HCT116 (cell line): ENCODE data around the gene PPP1R1C.

ENCODE experiments used
- CBX3 ChIP-seq: IDR thresholded peaks from 2 replicates; pipeline ENCODE4 v1.6.1; 2012; ENCODE audit warnings: low read depth
- CEBPB ChIP-seq: IDR thresholded peaks from 2 replicates; pipeline ENCODE4 v1.6.1; 2012; ENCODE audit warnings: low read depth
- EZH2 ChIP-seq: fragments of 200-600 bp; sonication (generic); IDR thresholded peaks from 2 replicates; pipeline ENCODE4 v1.6.1; 2017; ENCODE audit warnings: antibody characterized with exemption, mixed run types
- POLR2A ChIP-seq: IDR thresholded peaks from 2 replicates; pipeline ENCODE4 v1.7.0; 2011; ENCODE audit warnings: borderline replicate concordance; ENCODE audit not compliant: insufficient read depth, insufficient read length; ENCODE audit errors: extremely low read depth
- POLR2AphosphoS5 ChIP-seq: IDR thresholded peaks from 2 replicates; pipeline ENCODE4 v1.6.1; 2011; ENCODE audit warnings: mild to moderate bottlenecking, low read depth, low read length, moderate library complexity
- TF ChIP-seq, protein P1 (sequence below): IDR thresholded peaks from 2 replicates; pipeline ENCODE4 v1.6.1; 2011; ENCODE audit warnings: mild to moderate bottlenecking, low read length, moderate library complexity; ENCODE audit not compliant: insufficient replicate concordance; ENCODE audit errors: extremely low read depth
- TF ChIP-seq, protein P2 (sequence below), 3 experiments: fragments of 200-600 bp in 1 of 3; sonication (generic) in 1 of 3; IDR thresholded peaks in 2 of 3; conservative IDR thresholded peaks in 1 of 3; 2 replicates each; pipeline ENCODE4 v1.5.1; 2012 to 2017; ENCODE audit warnings: low read depth in 2 of 3, low read length in 2 of 3, antibody characterized with exemption in 1 of 3, borderline replicate concordance in 1 of 3, control low read depth in 1 of 3, mild to moderate bottlenecking in 1 of 3, mixed read lengths in 1 of 3, mixed run types in 1 of 3, moderate library complexity in 1 of 3; ENCODE audit not compliant: insufficient read depth in 1 of 3
- TF ChIP-seq, protein P3 (sequence below): IDR thresholded peaks from 2 replicates; pipeline ENCODE4 v1.6.1; 2012; ENCODE audit warnings: low read depth

DNA sequence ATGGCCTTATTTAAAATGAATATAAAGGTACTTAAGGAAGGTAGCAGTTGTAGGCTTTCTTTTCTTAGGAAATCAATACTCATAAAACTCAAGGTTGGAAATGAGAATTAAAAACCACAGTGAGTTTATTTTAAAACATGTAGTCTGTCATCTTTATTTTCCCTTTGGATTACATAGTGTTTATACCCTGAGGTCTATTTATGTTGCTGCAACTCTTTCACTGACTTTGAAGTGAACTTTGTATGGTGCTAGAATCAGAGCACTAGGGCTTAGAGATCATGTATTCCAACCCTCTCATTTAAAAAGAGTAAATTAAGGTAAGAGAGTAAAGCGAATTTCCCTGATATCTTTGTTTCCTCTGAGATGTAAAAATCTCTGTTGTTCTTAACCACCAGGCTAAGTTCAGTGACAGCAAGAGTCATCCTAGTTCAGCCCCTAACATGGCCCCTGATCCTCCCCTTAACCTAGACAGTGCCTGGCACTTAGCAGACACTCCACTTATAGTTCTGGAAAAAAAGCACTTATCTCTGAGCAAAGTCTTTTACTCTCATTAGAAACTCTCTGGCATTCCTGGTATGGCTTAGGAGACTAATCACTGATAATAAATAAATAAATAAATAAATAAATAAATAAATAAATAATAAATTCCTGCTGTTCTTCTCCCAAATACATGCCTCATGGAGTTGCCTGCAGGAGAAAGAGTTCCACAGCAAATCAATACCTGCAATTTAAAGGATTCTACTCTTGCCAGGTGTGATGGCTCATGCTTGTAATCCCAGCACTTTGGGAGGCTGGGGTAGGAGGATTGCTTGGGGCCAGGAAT is 33.0 kb upstream of the PPP1R1C start:
- TF ChIP-seq, protein P1, sequence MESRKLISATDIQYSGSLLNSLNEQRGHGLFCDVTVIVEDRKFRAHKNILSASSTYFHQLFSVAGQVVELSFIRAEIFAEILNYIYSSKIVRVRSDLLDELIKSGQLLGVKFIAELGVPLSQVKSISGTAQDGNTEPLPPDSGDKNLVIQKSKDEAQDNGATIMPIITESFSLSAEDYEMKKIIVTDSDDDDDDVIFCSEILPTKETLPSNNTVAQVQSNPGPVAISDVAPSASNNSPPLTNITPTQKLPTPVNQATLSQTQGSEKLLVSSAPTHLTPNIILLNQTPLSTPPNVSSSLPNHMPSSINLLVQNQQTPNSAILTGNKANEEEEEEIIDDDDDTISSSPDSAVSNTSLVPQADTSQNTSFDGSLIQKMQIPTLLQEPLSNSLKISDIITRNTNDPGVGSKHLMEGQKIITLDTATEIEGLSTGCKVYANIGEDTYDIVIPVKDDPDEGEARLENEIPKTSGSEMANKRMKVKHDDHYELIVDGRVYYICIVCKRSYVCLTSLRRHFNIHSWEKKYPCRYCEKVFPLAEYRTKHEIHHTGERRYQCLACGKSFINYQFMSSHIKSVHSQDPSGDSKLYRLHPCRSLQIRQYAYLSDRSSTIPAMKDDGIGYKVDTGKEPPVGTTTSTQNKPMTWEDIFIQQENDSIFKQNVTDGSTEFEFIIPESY = no peak
- TF ChIP-seq CEBPB (no peak), POLR2A (no peak), EZH2 (no peak), CBX3 (no peak), POLR2AphosphoS5 (no peak)
- TF ChIP-seq, protein P2, sequence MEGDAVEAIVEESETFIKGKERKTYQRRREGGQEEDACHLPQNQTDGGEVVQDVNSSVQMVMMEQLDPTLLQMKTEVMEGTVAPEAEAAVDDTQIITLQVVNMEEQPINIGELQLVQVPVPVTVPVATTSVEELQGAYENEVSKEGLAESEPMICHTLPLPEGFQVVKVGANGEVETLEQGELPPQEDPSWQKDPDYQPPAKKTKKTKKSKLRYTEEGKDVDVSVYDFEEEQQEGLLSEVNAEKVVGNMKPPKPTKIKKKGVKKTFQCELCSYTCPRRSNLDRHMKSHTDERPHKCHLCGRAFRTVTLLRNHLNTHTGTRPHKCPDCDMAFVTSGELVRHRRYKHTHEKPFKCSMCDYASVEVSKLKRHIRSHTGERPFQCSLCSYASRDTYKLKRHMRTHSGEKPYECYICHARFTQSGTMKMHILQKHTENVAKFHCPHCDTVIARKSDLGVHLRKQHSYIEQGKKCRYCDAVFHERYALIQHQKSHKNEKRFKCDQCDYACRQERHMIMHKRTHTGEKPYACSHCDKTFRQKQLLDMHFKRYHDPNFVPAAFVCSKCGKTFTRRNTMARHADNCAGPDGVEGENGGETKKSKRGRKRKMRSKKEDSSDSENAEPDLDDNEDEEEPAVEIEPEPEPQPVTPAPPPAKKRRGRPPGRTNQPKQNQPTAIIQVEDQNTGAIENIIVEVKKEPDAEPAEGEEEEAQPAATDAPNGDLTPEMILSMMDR (IDR thresholded peaks at IDR 0.05 in 2 of 3, conservative IDR thresholded peaks at IDR 0.05 in 1 of 3; ENCODE audit: borderline replicate concordance in 1 of 3, insufficient read depth in 1 of 3, low read depth in 2 of 3, low read length in 2 of 3) = no peak
- TF ChIP-seq, protein P3, sequence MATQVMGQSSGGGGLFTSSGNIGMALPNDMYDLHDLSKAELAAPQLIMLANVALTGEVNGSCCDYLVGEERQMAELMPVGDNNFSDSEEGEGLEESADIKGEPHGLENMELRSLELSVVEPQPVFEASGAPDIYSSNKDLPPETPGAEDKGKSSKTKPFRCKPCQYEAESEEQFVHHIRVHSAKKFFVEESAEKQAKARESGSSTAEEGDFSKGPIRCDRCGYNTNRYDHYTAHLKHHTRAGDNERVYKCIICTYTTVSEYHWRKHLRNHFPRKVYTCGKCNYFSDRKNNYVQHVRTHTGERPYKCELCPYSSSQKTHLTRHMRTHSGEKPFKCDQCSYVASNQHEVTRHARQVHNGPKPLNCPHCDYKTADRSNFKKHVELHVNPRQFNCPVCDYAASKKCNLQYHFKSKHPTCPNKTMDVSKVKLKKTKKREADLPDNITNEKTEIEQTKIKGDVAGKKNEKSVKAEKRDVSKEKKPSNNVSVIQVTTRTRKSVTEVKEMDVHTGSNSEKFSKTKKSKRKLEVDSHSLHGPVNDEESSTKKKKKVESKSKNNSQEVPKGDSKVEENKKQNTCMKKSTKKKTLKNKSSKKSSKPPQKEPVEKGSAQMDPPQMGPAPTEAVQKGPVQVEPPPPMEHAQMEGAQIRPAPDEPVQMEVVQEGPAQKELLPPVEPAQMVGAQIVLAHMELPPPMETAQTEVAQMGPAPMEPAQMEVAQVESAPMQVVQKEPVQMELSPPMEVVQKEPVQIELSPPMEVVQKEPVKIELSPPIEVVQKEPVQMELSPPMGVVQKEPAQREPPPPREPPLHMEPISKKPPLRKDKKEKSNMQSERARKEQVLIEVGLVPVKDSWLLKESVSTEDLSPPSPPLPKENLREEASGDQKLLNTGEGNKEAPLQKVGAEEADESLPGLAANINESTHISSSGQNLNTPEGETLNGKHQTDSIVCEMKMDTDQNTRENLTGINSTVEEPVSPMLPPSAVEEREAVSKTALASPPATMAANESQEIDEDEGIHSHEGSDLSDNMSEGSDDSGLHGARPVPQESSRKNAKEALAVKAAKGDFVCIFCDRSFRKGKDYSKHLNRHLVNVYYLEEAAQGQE = no peak
